Cardiac muscle cell (in vitro differentiated cells and primary cell): ENCODE data around the gene L3MBTL4. TPM values are rescaled to one million over a fixed set of nuclear protein-coding genes. Genes with fewer than 3 reads are reported as not detected.

ENCODE experiments used
- DNase-seq, 2 donors: peaks; one replicate each; pipeline versions ENCODE4 v3.0.0 to v3.0.0-alpha.2; 2010 to 2017; ENCODE audit warnings: low read depth in 1 of 2, low spot score in 1 of 2
- H3K27ac ChIP-seq: fragments of 200-600 bp; sonication (generic); 2 replicates; pipeline ENCODE4 v1.5.1; 2016
- H3K27me3 ChIP-seq: fragments of 200-600 bp; sonication (generic); 2 replicates; pipeline ENCODE4 v1.6.0; 2016; ENCODE audit warnings: control low read depth
- H3K36me3 ChIP-seq: fragments of 200-600 bp; sonication (generic); 2 replicates; pipeline ENCODE4 v1.5.1; 2016; ENCODE audit warnings: control low read depth
- H3K4me1 ChIP-seq: fragments of 200-600 bp; sonication (generic); 2 replicates; pipeline ENCODE4 v1.8.1; 2017; ENCODE audit warnings: low read depth, mild to moderate bottlenecking, mixed run types
- H3K4me3 ChIP-seq: fragments of 200-600 bp; sonication (generic); 2 replicates; pipeline ENCODE4 v1.5.1; 2016; ENCODE audit warnings: mild to moderate bottlenecking
- H3K9me3 ChIP-seq: fragments of 200-600 bp; sonication (generic); 2 replicates; pipeline ENCODE4 v1.5.1; 2017; ENCODE audit warnings: low read depth, mild to moderate bottlenecking, control low read depth
- CTCF ChIP-seq: IDR thresholded peaks from 2 replicates; pipeline ENCODE4 v1.5.1; 2012; ENCODE audit warnings: low read depth, mild to moderate bottlenecking, low read length
- polyA plus RNA-seq: library from polyadenylated mRNA; unstranded; fragments of >200 nt; fragmentation: Nextera tagmentation; extraction: Ambion mirVana; gene quantifications from 2 replicates; pipeline ENCODE4 v1.2.1, GENCODE V29; 2016
- total RNA-seq: library from RNA; depleted of rRNA; stranded (reverse); fragments of >200 nt; gene quantifications from 2 replicates; pipeline ENCODE4 v1.2.3, GENCODE V29; 2016

The L3MBTL4 gene
- total and polyA plus RNA-seq, 2 experiments from 2014 or later: 4.4 to 7.7 TPM

DNA sequence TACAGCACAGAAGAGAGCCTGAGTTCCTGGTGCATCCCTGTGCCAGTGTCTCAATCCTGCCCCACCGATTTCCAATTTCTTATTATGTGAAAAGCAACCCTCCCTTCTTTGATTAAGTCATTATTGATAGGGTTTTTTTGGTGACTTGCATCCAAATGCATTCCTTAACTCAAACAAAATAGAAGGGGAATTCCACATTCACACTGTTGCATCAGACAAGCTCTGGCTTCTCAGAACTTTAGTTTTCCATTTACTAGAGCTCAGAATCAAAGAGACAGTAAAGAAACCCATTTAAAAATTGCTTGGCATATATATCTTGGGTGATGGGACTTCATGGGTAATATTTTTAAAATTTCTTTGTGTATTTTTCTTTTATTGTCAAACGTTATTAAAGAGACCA lies 505.6 kb downstream of the L3MBTL4 start:
- Histone ChIP-seq H3K27me3 (no peaks in the 10 kb centered on the region), H3K36me3 (no peaks in the 10 kb centered on the region), H3K9me3 (no peaks in the 10 kb centered on the region), H3K4me3 (no peak overlapping the region), H3K27ac (no peak overlapping the region), H3K4me1 (no peaks in the 10 kb centered on the region)
- no peak for TF ChIP-seq CTCF
- DNase-seq: no peak
